Measurements from ENCODE around the gene AGPAT2. TPM values are rescaled to one million over a fixed set of nuclear protein-coding genes. Genes with fewer than 3 reads are reported as not detected.

The AGPAT2 gene
- polyA plus RNA-seq, 1 of the 3 experiments (the other 2 are of a cell fraction): 46.8 TPM

DNA sequence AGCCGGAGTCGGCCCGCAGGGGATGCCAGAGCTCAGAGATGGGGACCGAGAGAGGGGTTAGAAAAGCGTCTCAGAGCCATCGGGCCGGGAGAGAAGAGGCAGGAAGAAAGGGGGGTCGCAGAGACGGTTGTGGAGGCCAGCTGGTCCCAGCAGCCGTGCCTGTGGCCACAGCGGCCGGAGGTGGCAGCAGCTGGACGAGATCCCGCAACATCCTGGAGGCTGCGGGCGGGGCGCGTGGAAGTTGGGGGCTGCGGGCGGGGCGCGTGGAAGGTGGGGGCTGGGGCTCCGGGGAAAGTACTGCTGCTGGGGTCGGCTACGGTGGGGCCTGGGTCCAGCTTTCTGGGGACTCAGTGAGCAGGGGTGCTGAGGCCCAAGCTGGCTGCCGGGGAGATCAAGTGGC lies 59.0 kb downstream of the AGPAT2 start (continued):
- TF ChIP-seq RFX5 (IDR thresholded peaks at IDR 0.05; ENCODE audit: low read length): no peak
- TF ChIP-seq, protein P1, sequence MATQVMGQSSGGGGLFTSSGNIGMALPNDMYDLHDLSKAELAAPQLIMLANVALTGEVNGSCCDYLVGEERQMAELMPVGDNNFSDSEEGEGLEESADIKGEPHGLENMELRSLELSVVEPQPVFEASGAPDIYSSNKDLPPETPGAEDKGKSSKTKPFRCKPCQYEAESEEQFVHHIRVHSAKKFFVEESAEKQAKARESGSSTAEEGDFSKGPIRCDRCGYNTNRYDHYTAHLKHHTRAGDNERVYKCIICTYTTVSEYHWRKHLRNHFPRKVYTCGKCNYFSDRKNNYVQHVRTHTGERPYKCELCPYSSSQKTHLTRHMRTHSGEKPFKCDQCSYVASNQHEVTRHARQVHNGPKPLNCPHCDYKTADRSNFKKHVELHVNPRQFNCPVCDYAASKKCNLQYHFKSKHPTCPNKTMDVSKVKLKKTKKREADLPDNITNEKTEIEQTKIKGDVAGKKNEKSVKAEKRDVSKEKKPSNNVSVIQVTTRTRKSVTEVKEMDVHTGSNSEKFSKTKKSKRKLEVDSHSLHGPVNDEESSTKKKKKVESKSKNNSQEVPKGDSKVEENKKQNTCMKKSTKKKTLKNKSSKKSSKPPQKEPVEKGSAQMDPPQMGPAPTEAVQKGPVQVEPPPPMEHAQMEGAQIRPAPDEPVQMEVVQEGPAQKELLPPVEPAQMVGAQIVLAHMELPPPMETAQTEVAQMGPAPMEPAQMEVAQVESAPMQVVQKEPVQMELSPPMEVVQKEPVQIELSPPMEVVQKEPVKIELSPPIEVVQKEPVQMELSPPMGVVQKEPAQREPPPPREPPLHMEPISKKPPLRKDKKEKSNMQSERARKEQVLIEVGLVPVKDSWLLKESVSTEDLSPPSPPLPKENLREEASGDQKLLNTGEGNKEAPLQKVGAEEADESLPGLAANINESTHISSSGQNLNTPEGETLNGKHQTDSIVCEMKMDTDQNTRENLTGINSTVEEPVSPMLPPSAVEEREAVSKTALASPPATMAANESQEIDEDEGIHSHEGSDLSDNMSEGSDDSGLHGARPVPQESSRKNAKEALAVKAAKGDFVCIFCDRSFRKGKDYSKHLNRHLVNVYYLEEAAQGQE (IDR thresholded peaks at IDR 0.05; ENCODE audit: low read depth, low read length): no peak

DNA sequence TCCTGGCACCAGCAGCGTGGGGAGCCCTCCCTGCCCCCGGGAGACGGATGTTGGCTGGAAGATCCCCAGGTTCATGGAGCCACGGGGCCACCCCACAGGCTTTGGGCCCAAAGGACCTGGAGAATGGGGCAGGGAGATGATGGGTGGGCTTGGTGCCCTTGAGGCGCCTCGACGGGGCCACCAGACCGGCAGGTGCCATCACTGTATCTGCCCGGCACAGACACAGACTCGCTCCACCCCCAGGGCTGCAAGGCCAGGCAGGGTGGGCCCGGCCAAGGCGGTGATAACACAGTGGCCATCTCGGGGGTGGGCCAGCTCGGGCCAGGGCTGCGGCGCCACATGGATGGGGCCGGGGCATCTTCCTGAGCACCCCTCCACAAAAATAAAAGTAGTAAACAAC lies 59.6 kb downstream of the AGPAT2 start:
- Histone ChIP-seq H3K9me3 (no peaks in the 10 kb centered on the region), H3F3A (replicated peaks; ENCODE audit: insufficient read depth) (peaks cover 9% of the 10 kb centered on the region), H3K4me1 (ENCODE audit: control insufficient read depth in 1 of 2, insufficient read depth in 2 of 2, low read depth in 1 of 2, low read length in 1 of 2) (peaks cover 9 to 16% of the 10 kb centered on the region in 2 experiments; a peak in 1 of 4 replicates), H3K36me3 (replicated peaks in 1 of 2; ENCODE audit: control insufficient read depth in 1 of 2, insufficient read depth in 2 of 2, low read length in 1 of 2) (no peaks in the 10 kb centered on the region), H4K20me1 (ENCODE audit: insufficient read depth) (no peaks in the 10 kb centered on the region), H3K79me2 (ENCODE audit: insufficient read depth) (no peaks in the 10 kb centered on the region), H3K27ac (ENCODE audit: low read depth in 2 of 2, low read length in 1 of 2) (no peak overlapping the region), H3K9me2 (no peaks in the 10 kb centered on the region), H2AFZ (ENCODE audit: low read depth) (no peak overlapping the region), H3K4me2 (no peak overlapping the region), H3K27me3 (ENCODE audit: insufficient read depth) (peaks cover 4% of the 10 kb centered on the region), H3K9ac (no peak overlapping the region), H3K4me3 (ENCODE audit: low read depth in 2 of 2, low read length in 1 of 2) (no peak overlapping the region)
- TF ChIP-seq, protein P2, sequence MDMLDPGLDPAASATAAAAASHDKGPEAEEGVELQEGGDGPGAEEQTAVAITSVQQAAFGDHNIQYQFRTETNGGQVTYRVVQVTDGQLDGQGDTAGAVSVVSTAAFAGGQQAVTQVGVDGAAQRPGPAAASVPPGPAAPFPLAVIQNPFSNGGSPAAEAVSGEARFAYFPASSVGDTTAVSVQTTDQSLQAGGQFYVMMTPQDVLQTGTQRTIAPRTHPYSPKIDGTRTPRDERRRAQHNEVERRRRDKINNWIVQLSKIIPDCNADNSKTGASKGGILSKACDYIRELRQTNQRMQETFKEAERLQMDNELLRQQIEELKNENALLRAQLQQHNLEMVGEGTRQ (IDR thresholded peaks at IDR 0.05; ENCODE audit: borderline replicate concordance, low read depth, low read length): no peak
- TF ChIP-seq JUND (IDR thresholded peaks at IDR 0.05) (no peak), EP300 (IDR thresholded peaks at IDR 0.05; ENCODE audit: borderline replicate concordance in 1 of 2, low read depth in 1 of 2, low read length in 1 of 2) (no peak), FOXJ3 (CRISPR knock-in tag; IDR thresholded peaks at IDR 0.05) (no peak), GATA2 (CRISPR knock-in tag; IDR thresholded peaks at IDR 0.05) (no peak), GABPA (IDR thresholded peaks at IDR 0.05; ENCODE audit: low read depth) (no peak), POLR2AphosphoS5 (IDR thresholded peaks at IDR 0.05; ENCODE audit: low read depth, low read length) (no peak), CHD2 (IDR thresholded peaks at IDR 0.05; ENCODE audit: low read length, partially characterized antibody) (no peak), SIN3A (IDR thresholded peaks at IDR 0.05; ENCODE audit: borderline replicate concordance, low read depth, low read length) (no peak), RAD21 (IDR thresholded peaks at IDR 0.05; ENCODE audit: low read length) (no peak), ELF1 (IDR thresholded peaks at IDR 0.05) (no peak), TCF12 (IDR thresholded peaks at IDR 0.05) (no peak), MEF2A (IDR thresholded peaks at IDR 0.05; ENCODE audit: borderline replicate concordance, low read depth) (no peak)
- TF ChIP-seq, protein P3, sequence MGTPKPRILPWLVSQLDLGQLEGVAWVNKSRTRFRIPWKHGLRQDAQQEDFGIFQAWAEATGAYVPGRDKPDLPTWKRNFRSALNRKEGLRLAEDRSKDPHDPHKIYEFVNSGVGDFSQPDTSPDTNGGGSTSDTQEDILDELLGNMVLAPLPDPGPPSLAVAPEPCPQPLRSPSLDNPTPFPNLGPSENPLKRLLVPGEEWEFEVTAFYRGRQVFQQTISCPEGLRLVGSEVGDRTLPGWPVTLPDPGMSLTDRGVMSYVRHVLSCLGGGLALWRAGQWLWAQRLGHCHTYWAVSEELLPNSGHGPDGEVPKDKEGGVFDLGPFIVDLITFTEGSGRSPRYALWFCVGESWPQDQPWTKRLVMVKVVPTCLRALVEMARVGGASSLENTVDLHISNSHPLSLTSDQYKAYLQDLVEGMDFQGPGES (IDR thresholded peaks at IDR 0.05; ENCODE audit: low read depth, low read length): no peak
- TF ChIP-seq, protein P4, sequence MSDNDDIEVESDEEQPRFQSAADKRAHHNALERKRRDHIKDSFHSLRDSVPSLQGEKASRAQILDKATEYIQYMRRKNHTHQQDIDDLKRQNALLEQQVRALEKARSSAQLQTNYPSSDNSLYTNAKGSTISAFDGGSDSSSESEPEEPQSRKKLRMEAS (IDR thresholded peaks at IDR 0.05; ENCODE audit: low read depth): no peak
- TF ChIP-seq, protein P5, sequence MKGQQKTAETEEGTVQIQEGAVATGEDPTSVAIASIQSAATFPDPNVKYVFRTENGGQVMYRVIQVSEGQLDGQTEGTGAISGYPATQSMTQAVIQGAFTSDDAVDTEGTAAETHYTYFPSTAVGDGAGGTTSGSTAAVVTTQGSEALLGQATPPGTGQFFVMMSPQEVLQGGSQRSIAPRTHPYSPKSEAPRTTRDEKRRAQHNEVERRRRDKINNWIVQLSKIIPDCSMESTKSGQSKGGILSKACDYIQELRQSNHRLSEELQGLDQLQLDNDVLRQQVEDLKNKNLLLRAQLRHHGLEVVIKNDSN (IDR thresholded peaks at IDR 0.05; ENCODE audit: borderline replicate concordance, low read depth): no peak
- DNase-seq: no peak
- POLR2A ChIA-PET: no interaction called here
- WGBS (ENCODE audit: low lambda C conversion rate): 84% methylated on average over 5 of the region's 17 CpGs
- CTCF ChIA-PET: interaction anchor here (1.0 to 9.0 kb wide), 5 partner anchors 10 to 141 kb away, joined by 4 to 320 read pairs (median 5); no protein-coding TSS in a partner anchor
